HEK293 (cell line): ENCODE results near the gene KIAA1671.

Experiments used
- CTCF ChIA-PET: fragments of 350-600 bp; formaldehyde crosslinking; extraction: SDS; loops from one replicate; lab custom pipeline; 2021; ENCODE audit warnings: antibody characterized with exemption; lab: Yijun Ruan, JAX
- POLR2A ChIA-PET: fragments of 300-600 bp; formaldehyde crosslinking; extraction: SDS; loops from one replicate; lab custom pipeline; 2020; ENCODE audit warnings: antibody characterized with exemption, inconsistent platforms; lab: Yijun Ruan, JAX
- H3K27ac ChIP-seq: fragments of 200-500 bp; sonication (Bioruptor generic); 2 replicates; pipeline ENCODE4 v1.5.1; 2014; ENCODE audit warnings: low read depth, low read length, control low read depth, inconsistent platforms; ENCODE audit errors: extremely low read depth
- H3K36me3 ChIP-seq, 2 experiments: fragments of 200-500 bp in 1 of 2; sonication (Bioruptor generic) in 1 of 2; 1 replicate in 1 of 2; 2 replicates in 1 of 2; pipeline ENCODE4 v1.5.1; 2014 to 2017; ENCODE audit warnings: inconsistent platforms in 2 of 2, low read length in 2 of 2; ENCODE audit not compliant: control insufficient read depth in 2 of 2, insufficient read depth in 1 of 2
- H3K4me1 ChIP-seq: fragments of 200-500 bp; sonication (Bioruptor generic); 2 replicates; pipeline ENCODE4 v1.5.1; 2014; ENCODE audit warnings: mild to moderate bottlenecking, low read length, inconsistent platforms; ENCODE audit not compliant: control insufficient read depth, insufficient read depth
- H3K4me3 ChIP-seq: 2 replicates; pipeline ENCODE4 v1.5.1; 2011; ENCODE audit warnings: low read depth, mild to moderate bottlenecking, control low read depth, low read length, moderate library complexity
- H3K9me3 ChIP-seq: fragments of 200-500 bp; sonication (Bioruptor generic); 2 replicates; pipeline ENCODE4 v1.5.1; 2014; ENCODE audit warnings: low read depth, low read length, inconsistent platforms; ENCODE audit not compliant: control insufficient read depth, insufficient read depth
- MYNN ChIP-seq: fragments of 450-650 bp; formaldehyde crosslinking; IDR thresholded peaks from 2 replicates; pipeline ENCODE4 v1.5.1; 2016; ENCODE audit warnings: missing biosample characterization, missing genetic modification characterization, borderline replicate concordance
- SP3 ChIP-seq: fragments of 450-650 bp; formaldehyde crosslinking; IDR thresholded peaks from 2 replicates; pipeline ENCODE4 v1.5.1; 2016; ENCODE audit warnings: missing biosample characterization, missing genetic modification characterization
- ZBTB1 ChIP-seq: fragments of 450-650 bp; formaldehyde crosslinking; IDR thresholded peaks from 2 replicates; pipeline ENCODE4 v1.5.1; 2016; ENCODE audit warnings: missing biosample characterization, missing genetic modification characterization
- ZIC2 ChIP-seq: fragments of 450-650 bp; formaldehyde crosslinking; IDR thresholded peaks from 2 replicates; pipeline ENCODE4 v1.5.1; 2016; ENCODE audit warnings: missing biosample characterization, missing genetic modification characterization
- ZNF239 ChIP-seq: fragments of 450-650 bp; formaldehyde crosslinking; IDR thresholded peaks from 2 replicates; pipeline ENCODE4 v1.5.1; 2016; ENCODE audit warnings: missing biosample characterization, missing genetic modification characterization
- ZNF248 ChIP-seq: fragments of 450-650 bp; formaldehyde crosslinking; IDR thresholded peaks from 2 replicates; pipeline ENCODE4 v1.5.1; 2017; ENCODE audit warnings: missing biosample characterization, missing genetic modification characterization
- ZNF354C ChIP-seq: fragments of 450-650 bp; formaldehyde crosslinking; IDR thresholded peaks from 2 replicates; pipeline ENCODE4 v1.5.1; 2016; ENCODE audit warnings: missing biosample characterization, missing genetic modification characterization, low read depth, borderline replicate concordance
- ZNF404 ChIP-seq: fragments of 450-650 bp; formaldehyde crosslinking; IDR thresholded peaks from 2 replicates; pipeline ENCODE4 v1.5.1; 2017; ENCODE audit warnings: missing biosample characterization, missing genetic modification characterization
- ZNF747 ChIP-seq: fragments of 450-650 bp; formaldehyde crosslinking; IDR thresholded peaks from 2 replicates; pipeline ENCODE4 v1.5.1; 2016; ENCODE audit warnings: missing biosample characterization, missing genetic modification characterization
- ZSCAN23 ChIP-seq: fragments of 450-650 bp; formaldehyde crosslinking; IDR thresholded peaks from 2 replicates; pipeline ENCODE4 v1.5.1; 2016; ENCODE audit warnings: missing biosample characterization, missing genetic modification characterization
- ZSCAN30 ChIP-seq: fragments of 450-650 bp; IDR thresholded peaks from 2 replicates; pipeline ENCODE4 v1.5.1; 2018; ENCODE audit warnings: missing biosample characterization, mild to moderate bottlenecking, missing genetic modification characterization, moderate library complexity
- TF ChIP-seq, protein P1 (sequence below): fragments of 450-650 bp; IDR thresholded peaks from 2 replicates; pipeline ENCODE4 v1.5.1; 2018; ENCODE audit warnings: missing biosample characterization, mild to moderate bottlenecking, missing genetic modification characterization
- TF ChIP-seq, protein P2 (sequence below): fragments of 450-650 bp; formaldehyde crosslinking; IDR thresholded peaks from 2 replicates; pipeline ENCODE4 v1.5.1; 2016; ENCODE audit warnings: missing biosample characterization, missing genetic modification characterization, low read depth
- TF ChIP-seq, protein P3 (sequence below): fragments of 450-650 bp; formaldehyde crosslinking; IDR thresholded peaks from 2 replicates; pipeline ENCODE4 v1.5.1; 2016; ENCODE audit warnings: missing biosample characterization, missing genetic modification characterization, low read depth
- TF ChIP-seq, protein P4 (sequence below): fragments of 450-650 bp; formaldehyde crosslinking; IDR thresholded peaks from 2 replicates; pipeline ENCODE4 v1.5.1; 2016; ENCODE audit warnings: missing biosample characterization, missing genetic modification characterization

Gene KIAA1671

DNA sequence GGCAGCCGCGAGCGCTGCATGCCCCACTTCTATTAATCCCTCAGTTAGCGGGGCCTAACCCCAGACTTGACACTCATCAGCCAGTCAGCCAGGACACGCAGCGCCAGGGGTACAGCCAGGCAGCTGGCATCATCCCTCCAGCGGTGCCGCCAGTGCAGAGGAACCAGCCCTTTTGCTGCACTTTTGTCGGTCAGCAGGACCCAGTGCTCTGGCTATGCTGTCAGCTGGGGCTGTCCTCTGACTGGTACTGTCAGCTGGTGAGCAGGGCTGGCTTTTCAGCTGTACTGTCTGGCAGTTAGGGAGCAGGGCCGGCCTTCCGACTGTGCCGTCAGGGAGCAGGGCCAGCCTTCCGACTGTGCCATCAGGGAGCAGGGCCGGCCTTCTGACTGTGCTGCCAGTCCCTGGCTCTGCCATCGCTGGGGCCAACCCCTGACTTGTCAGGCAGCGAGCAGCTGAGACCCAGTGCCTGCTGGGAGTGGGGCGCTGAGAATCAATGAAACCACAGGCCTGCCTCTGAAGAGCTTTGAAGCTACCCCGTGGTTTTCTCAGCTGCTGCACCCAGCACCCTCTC is 115.4 kb downstream of the KIAA1671 start:
- no peak overlapping the region for H3K4me3 ChIP-seq
- H3K9me3 ChIP-seq = no peaks in the 10 kb centered on the region
- H3K27ac ChIP-seq = no peak overlapping the region
- ChIA-PET CTCF (interaction anchor here (2.4 kb wide), 1 partner anchor 11 kb away, joined by 9 read pairs; no protein-coding TSS in a partner anchor), POLR2A (no interaction called here)
- peak; percentile 74 for TF ChIP-seq ZIC2 (tag by site-specific recombination)
- TF ChIP-seq, protein P1, sequence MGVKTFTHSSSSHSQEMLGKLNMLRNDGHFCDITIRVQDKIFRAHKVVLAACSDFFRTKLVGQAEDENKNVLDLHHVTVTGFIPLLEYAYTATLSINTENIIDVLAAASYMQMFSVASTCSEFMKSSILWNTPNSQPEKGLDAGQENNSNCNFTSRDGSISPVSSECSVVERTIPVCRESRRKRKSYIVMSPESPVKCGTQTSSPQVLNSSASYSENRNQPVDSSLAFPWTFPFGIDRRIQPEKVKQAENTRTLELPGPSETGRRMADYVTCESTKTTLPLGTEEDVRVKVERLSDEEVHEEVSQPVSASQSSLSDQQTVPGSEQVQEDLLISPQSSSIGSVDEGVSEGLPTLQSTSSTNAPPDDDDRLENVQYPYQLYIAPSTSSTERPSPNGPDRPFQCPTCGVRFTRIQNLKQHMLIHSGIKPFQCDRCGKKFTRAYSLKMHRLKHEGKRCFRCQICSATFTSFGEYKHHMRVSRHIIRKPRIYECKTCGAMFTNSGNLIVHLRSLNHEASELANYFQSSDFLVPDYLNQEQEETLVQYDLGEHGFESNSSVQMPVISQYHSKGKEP = no peak
- no peaks in the 10 kb centered on the region; a peak in 1 of 3 replicates for H3K36me3 ChIP-seq
- H3K4me1 ChIP-seq = no peaks in the 10 kb centered on the region

DNA sequence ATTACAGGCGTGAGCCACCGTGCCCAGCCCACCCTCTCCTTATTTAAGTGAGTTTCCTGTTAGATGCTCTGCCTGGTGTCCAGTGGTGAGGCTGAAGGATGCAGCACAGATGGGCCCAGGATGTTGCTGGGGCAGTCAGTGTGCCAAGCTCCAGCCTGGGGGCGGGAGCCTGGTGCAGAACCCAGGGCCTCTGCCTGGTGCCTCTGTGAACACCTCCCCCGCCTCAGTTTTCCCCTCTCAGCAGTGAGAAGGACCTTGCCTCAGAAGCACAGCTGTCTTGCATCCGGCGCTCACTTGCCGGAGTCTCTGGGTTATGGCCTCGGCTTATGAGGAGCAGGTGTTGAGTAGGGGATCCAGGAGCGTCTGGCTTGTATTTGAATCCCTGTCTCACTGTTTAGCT is 116.2 kb downstream of the KIAA1671 start:
- ChIA-PET CTCF (interaction anchor here (2.4 kb wide), 1 partner anchor 12 kb away, joined by 9 read pairs; no protein-coding TSS in a partner anchor), POLR2A (no interaction called here)
- H3K9me3 ChIP-seq = no peaks in the 10 kb centered on the region
- H3K4me3 ChIP-seq = no peak overlapping the region
- H3K4me1 ChIP-seq = no peaks in the 10 kb centered on the region
- H3K36me3 ChIP-seq = no peaks in the 10 kb centered on the region; a peak in 1 of 3 replicates
- no peak overlapping the region for H3K27ac ChIP-seq
- TF ChIP-seq ZNF354C (no peak), MYNN (tag by site-specific recombination) (no peak), ZNF747 (tag by site-specific recombination) (no peak), ZNF248 (tag by site-specific recombination) (no peak), ZSCAN23 (tag by site-specific recombination) (no peak), ZSCAN30 (no peak), SP3 (tag by site-specific recombination) (no peak), ZNF404 (tag by site-specific recombination) (no peak), ZBTB1 (tag by site-specific recombination) (no peak), ZNF239 (tag by site-specific recombination) (no peak)
- TF ChIP-seq, protein P2, sequence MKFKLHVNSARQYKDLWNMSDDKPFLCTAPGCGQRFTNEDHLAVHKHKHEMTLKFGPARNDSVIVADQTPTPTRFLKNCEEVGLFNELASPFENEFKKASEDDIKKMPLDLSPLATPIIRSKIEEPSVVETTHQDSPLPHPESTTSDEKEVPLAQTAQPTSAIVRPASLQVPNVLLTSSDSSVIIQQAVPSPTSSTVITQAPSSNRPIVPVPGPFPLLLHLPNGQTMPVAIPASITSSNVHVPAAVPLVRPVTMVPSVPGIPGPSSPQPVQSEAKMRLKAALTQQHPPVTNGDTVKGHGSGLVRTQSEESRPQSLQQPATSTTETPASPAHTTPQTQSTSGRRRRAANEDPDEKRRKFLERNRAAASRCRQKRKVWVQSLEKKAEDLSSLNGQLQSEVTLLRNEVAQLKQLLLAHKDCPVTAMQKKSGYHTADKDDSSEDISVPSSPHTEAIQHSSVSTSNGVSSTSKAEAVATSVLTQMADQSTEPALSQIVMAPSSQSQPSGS (tag by site-specific recombination) = no peak
- TF ChIP-seq, protein P3, sequence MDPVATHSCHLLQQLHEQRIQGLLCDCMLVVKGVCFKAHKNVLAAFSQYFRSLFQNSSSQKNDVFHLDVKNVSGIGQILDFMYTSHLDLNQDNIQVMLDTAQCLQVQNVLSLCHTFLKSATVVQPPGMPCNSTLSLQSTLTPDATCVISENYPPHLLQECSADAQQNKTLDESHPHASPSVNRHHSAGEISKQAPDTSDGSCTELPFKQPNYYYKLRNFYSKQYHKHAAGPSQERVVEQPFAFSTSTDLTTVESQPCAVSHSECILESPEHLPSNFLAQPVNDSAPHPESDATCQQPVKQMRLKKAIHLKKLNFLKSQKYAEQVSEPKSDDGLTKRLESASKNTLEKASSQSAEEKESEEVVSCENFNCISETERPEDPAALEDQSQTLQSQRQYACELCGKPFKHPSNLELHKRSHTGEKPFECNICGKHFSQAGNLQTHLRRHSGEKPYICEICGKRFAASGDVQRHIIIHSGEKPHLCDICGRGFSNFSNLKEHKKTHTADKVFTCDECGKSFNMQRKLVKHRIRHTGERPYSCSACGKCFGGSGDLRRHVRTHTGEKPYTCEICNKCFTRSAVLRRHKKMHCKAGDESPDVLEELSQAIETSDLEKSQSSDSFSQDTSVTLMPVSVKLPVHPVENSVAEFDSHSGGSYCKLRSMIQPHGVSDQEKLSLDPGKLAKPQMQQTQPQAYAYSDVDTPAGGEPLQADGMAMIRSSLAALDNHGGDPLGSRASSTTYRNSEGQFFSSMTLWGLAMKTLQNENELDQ (tag by site-specific recombination) = no peak
- TF ChIP-seq, protein P4, sequence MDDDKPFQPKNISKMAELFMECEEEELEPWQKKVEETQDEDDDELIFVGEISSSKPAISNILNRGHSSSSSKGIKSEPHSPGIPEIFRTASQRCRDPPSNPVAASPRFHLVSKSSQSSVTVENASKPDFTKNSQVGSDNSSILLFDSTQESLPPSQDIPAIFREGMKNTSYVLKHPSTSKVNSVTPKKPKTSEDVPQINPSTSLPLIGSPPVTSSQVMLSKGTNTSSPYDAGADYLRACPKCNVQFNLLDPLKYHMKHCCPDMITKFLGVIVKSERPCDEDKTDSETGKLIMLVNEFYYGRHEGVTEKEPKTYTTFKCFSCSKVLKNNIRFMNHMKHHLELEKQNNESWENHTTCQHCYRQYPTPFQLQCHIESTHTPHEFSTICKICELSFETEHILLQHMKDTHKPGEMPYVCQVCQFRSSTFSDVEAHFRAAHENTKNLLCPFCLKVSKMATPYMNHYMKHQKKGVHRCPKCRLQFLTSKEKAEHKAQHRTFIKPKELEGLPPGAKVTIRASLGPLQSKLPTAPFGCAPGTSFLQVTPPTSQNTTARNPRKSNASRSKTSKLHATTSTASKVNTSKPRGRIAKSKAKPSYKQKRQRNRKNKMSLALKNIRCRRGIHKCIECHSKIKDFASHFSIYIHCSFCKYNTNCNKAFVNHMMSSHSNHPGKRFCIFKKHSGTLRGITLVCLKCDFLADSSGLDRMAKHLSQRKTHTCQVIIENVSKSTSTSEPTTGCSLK (tag by site-specific recombination) = no peak
- TF ChIP-seq, all 188 proteins: peak for 0
